Bronchial epithelial cell (primary cell): ENCODE results near the gene ZNF521. TPM values are rescaled to one million over a fixed set of nuclear protein-coding genes. Genes with fewer than 3 reads are reported as not detected.
A peak's percentile ranks its signal among the peaks of the same experiment; 100 is the strongest.

Source experiments
- DNase-seq: peaks from one replicate; pipeline ENCODE4 v3.0.0-alpha.2; 2010; ENCODE audit warnings: low read depth
- FAIRE-seq: peaks from 2 replicates; lab custom pipeline; 2011; peaks lifted over from hg19 to GRCh38; lab: Jason Lieb, UNC
- H3K27me3 ChIP-seq: 2 replicates; pipeline ENCODE4 v1.5.1; 2011; ENCODE audit warnings: low read length; ENCODE audit not compliant: control insufficient read depth, insufficient read depth
- H3K36me3 ChIP-seq: 2 replicates; pipeline ENCODE4 v1.5.1; 2011; ENCODE audit warnings: low read length; ENCODE audit not compliant: control insufficient read depth, insufficient read depth
- H3K4me3 ChIP-seq: 2 replicates; pipeline ENCODE4 v1.5.1; 2011; ENCODE audit warnings: mild to moderate bottlenecking, low read depth, low read length, control low read depth
- CTCF ChIP-seq: IDR thresholded peaks from 2 replicates; pipeline ENCODE4 v1.5.1; 2011; ENCODE audit warnings: mild to moderate bottlenecking, moderate library complexity, low read length, control low read depth, inconsistent platforms; ENCODE audit not compliant: insufficient read depth, severe bottlenecking
- total RNA-seq: library from RNA; depleted of rRNA; stranded (reverse); fragments of >200 nt; gene quantifications from 2 replicates; pipeline ENCODE4 v1.2.1, GENCODE V29; 2014

The ZNF521 gene
- 0.53 TPM in 1 of 2 replicates, not detected in the other for total RNA-seq

GRCh38 chr18:25351777-25352628 lies at the start of gene ZNF521:
Gene ZNF521, minus strand, starts transcription at chr18:25352166. Its CDS starts 1,220 bp downstream, at chr18:25350946.
- Histone ChIP-seq H3K27me3 (peaks cover 19% of the 10 kb centered on the region), H3K36me3 (no peaks in the 10 kb centered on the region), H3K4me3 (peak within 1 kb of the TSS; percentile 51)
- DNase-seq = peak; percentile 19
- peak; percentile 4 for TF ChIP-seq CTCF
- no peak for FAIRE-seq

- no peak for FAIRE-seq
- Histone ChIP-seq H3K27me3 (no peaks in the 10 kb centered on the region), H3K4me3 (no peak overlapping the region), H3K36me3 (no peaks in the 10 kb centered on the region)
- TF ChIP-seq CTCF = no peak
- peak; percentile 17 for DNase-seq
These were observed 47.6 kb upstream of the ZNF521 start for GRCh38 chr18:25399554-25399953.

- no peak for TF ChIP-seq CTCF
- H3K27me3 ChIP-seq = no peaks in the 10 kb centered on the region
- DNase-seq (no peak), FAIRE-seq (no peak)
- H3K36me3 ChIP-seq = no peaks in the 10 kb centered on the region
- H3K4me3 ChIP-seq = no peak overlapping the region
These were observed 40.2 kb upstream of the ZNF521 start for GRCh38 chr18:25392192-25392591.

- Histone ChIP-seq H3K4me3 (no peak overlapping the region), H3K27me3 (no peaks in the 10 kb centered on the region), H3K36me3 (no peaks in the 10 kb centered on the region)
- no peak for FAIRE-seq
- no peak for TF ChIP-seq CTCF
- DNase-seq = no peak
These were observed 21.6 kb upstream of the ZNF521 start for GRCh38 chr18:25373432-25374179.

GRCh38 chr18:25370391-25370790 lies 18.4 kb upstream of the ZNF521 start:
- H3K36me3 ChIP-seq = no peaks in the 10 kb centered on the region
- DNase-seq (no peak), FAIRE-seq (no peak)
- TF ChIP-seq CTCF = no peak
- H3K27me3 ChIP-seq = no peaks in the 10 kb centered on the region
- no peak overlapping the region for H3K4me3 ChIP-seq
